GM19372 (cell line): ENCODE data around the gene SLC35F1.

Source experiments
- ATAC-seq: cut with Tn5 transposase; IDR thresholded peaks from one replicate; pipeline ENCODE4 v1.9.1; 2021; ENCODE audit warnings: mild to moderate bottlenecking, low read depth, moderate library complexity; ENCODE audit not compliant: unreplicated experiment

SLC35F1 gene

GRCh38 chr6:118248171-118248570, 341.1 kb downstream of the SLC35F1 start:
- ATAC-seq, result no peak

DNA sequence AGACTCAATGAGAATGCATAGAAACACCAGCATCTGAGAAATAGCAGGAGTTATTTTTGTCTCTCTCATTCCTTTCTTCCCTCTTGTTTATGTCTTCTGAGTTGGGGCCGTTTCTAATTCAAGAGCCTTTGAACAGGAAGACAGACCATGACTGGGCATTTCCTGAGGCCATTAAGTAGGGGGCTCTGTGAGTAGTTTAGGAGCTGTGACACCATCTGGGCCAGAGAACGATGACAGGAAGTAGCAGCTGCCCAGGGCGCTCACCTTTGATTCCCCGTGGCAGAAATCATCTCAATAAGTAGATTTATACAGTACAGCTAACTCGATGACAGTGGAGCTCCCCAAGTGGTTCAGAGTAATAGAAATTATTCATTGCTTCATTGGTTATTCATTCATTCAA, 342.6 kb downstream of the SLC35F1 start:
- no peak for ATAC-seq

- no peak for ATAC-seq
These were observed 345.4 kb downstream of the SLC35F1 start for GRCh38 chr6:118252474-118252873.

GRCh38 chr6:118253741-118254140, 346.7 kb downstream of the SLC35F1 start:
- ATAC-seq, result no peak

DNA sequence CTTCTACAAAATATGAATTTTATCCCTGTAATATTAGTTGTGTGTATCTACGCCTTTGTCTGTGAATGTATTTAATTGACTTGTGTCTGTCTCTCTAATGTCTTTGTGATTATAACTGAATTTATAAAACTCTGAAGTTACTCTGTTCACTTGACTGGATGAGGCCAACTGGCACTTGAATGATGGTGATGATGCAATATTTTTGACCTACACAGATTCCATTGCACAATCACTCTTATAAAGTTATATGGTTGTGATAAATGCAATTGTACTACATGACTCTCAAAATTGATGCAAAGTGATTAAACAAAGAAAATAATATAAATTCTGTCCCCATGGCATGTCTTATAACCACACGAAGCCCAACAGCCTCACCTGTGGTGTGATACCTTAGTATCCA, 353.8 kb downstream of the SLC35F1 start:
- no peak for ATAC-seq

GRCh38 chr6:118263921-118264486, 356.9 kb downstream of the SLC35F1 start:
- no peak for ATAC-seq

DNA sequence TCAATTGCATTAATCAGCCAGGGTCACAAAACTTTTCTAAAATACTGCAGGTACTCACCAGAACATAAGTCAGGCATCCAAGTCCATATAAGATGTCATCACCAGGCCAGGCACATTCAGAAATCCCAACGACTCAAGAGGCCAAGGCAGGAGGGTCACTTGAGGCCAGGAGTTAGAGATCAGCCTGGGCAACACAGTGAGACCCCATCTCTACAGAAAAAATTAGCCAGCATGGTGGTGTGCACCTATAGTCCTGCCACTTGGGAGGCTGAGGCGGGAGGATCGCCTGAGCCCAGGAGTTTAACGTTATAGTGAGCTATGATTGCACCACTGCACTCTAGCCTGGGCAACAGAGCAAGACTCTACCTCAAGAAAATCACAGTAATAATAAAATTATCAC, 362.6 kb downstream of the SLC35F1 start:
- ATAC-seq, result no peak

- ATAC-seq, result no peak
These were observed 370.6 kb downstream of the SLC35F1 start for GRCh38 chr6:118277631-118278030.

DNA sequence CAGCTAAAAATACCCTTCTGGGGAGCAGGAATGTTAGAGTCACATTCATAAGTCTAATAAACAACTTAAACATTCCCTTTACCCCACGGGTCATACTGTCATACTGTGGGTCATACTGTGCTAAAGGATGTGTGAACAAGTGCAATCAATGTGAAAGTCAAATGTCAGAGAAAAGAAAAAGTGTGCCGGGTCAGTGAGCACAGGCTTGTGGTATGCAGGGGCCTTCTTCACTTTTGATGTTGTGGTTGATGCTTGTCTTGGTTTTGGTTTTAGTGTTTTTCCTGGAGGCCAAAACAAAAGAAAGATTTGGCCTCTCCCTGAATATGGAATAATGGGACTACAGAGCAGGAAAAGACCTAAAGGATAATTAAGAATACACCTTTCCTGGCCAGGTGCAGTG, 373.1 kb downstream of the SLC35F1 start:
- peak; percentile 85 for ATAC-seq

- ATAC-seq, result no peak
These were observed 374.2 kb downstream of the SLC35F1 start for GRCh38 chr6:118281291-118281690.

GRCh38 chr6:118283766-118284165, 376.7 kb downstream of the SLC35F1 start:
- ATAC-seq, result no peak

DNA sequence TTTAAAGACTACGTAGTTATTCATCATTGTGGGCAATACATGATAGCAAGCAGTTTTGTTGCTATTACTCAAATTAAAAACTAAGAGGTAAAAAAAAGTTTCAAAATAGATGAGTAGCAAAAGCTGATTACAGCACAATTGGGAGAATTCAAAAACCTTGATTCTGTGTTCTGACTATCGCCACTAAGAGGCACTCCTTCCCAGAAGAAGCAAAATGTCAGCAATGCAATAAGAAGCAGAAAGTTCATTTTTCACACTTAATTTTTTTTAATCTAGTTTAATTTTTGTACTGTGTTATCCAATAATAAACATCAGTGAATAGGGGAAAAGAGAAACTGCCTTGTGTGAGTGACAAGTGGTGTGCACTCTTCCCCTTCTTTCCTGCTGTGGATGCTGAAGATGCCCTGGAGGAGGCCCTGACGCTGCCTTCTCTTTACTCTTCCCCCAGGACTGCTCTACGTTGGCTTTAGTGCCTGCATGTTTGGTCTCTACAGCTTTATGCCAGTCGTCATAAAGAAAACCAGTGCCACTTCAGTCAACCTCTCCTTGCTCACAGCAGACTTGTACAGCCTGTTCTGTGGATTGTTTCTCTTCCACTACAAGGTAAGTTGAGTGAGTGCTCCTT, 377.8 kb downstream of the SLC35F1 start:
- no peak for ATAC-seq

- no peak for ATAC-seq
These were observed 378.7 kb downstream of the SLC35F1 start for GRCh38 chr6:118285791-118286190.

GRCh38 chr6:118288355-118289124, 381.5 kb downstream of the SLC35F1 start:
- no peak for ATAC-seq

- no peak for ATAC-seq
These were observed 385.5 kb downstream of the SLC35F1 start for GRCh38 chr6:118292558-118292957.

GRCh38 chr6:118294906-118295305, 387.8 kb downstream of the SLC35F1 start:
- no peak for ATAC-seq

DNA sequence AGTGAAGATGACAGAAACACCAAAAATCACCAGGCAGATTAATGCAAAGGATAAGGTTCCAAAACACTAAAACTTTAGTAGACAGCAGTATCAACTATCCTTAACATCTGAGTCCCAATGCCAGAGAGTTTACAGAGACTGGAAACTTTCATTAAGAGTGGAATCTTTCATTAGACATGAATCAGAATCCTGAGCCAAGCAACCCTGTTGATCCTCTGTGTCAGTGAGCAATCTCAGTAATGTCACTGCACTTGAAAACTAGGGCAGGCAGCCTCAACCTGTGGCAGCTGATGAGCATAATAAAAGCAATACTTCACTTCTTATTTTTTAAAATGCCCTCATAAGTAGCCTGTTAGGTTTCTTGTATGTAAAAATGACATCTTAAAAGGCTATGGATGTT, 388.3 kb downstream of the SLC35F1 start:
- ATAC-seq, result no peak

DNA sequence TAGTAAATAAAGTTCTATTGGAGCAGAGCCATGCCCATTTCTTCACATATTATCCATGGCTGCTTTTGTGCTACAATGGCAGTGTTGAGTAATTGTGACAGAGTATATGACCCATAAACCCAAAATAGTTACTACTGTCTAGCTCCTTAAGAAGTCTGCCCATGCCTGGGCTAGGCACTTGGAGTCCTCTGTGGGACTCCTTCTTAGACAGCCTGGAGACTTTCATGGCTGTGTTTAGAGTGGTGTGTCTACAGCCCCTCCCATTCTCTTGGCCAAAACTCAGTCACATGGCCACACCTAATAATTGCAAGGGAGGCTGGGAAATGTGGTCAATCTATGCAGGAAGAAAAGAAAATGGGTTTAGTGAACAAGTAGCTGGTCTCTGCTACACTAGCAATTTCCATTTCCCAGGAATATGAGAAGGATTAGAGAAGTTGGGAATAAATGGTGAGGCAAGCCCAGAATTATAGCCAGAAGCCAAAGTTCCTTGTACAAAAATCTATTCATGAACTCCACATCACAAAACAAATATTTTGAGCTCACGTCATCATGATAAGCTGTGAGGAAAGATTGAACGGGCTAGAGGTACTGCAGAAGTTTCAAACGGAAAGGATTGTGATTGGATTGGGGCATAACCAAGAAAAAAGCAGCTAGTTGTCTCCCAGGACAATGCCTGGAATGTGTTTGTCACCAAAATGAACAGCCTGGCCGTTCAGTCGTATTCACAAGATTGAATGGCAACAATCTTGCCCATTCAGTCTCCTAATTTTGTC, 389.3 kb downstream of the SLC35F1 start:
- no peak for ATAC-seq

DNA sequence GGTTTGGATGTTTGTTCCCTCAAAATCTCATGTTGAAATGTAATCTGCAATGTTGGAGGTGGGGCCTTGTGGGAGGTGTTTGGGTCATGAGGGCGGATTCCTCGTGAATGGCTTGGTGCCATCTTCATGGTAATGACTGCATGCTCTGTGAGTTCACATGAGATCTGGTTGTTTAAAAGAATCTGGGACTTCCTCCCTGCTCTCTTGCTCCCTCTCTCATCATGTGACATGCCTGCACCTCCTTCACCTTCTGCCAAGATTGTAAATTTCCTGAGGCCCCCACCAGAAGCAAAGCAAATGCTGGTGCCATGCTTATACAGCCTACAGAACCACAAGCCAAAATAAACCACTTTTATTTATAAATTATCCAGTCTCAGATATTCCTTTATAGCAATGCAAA, 390.8 kb downstream of the SLC35F1 start:
- no peak for ATAC-seq

DNA sequence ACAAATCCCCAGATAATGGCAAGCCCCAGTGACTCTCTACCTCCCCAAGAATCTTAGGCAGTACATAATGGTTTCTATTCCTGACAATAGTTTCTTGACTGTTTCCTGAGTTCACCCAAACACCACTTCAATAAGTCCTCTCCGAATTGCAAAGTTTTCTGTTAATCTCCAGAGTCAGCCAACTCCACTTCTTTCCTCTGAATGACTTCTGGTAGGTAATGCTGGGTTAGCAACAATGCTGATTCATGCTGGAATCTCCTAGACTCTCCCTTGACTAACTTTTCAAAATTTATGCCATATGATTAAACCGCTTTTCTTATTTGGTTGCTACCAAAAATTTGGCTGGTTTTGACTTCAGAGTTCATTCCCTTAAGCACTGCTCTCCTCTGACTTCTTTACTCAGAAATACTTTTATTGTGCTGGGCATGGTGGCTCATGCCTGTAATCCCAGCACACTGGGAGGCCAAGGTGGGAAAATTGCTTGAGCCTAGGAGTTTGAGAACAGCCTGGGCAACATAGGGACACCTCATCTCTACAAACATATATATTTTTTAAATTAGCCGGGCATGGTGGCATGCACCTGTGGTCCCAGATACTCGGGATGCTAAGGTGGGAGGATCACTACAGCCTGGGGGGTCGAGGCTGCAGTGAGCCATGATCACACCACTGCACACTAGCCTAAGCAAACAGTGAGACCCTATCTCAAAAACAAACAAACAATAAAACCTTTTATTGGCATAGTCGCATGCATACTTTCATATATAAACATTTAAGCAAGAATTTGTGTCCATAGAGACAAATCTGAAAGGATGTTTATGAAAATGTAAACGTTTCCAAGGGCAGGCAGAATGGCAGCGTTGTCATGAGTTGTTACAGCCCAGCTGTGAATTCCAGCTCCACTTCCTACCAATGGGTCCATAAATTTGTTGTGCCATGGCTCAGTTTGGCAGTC, 391.7 kb downstream of the SLC35F1 start:
- no peak for ATAC-seq
